CD4-positive, alpha-beta T cell treated with Interleukin-12 subunit alpha and Interleukin-12 subunit beta, for 1 hour (primary cell): Measurements from ENCODE around the gene ADCY10.
"Not testable (repeated sequence)": the region's sequence is repeated elsewhere in the genome, so short reads cannot be mapped to it uniquely, and the experiment has no call there.

Source experiments
- DNase-seq: peaks from one replicate; pipeline ENCODE4 v3.0.0-alpha.2; 2020

The ADCY10 gene

GRCh38 chr1:167927046-167927754, 13.3 kb upstream of the ADCY10 start:
- no peak for DNase-seq

DNA sequence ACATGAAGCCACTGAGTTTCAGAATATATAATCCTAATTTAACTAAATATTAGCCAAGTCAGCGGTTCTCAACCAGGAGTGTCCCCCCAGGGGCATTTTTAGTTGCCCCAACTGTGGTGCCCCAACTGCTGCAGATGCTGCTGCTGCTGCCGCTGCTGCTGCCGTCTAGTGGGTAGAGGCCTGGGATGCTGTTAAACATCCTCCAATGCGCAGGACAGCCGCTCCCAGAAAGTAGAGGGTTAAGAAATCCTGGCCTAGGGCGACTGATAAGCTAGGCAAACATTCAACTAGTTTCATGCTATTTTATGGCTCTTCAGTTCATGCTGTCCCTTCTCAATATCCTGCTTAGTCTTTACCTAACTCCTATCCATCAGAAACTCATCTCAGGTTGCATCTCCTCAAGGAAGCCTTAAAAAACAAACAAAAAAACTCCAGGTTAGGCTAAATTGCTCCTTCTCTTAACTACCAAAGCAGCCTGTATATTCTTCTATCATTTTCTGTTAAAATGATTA, 12.6 kb upstream of the ADCY10 start:
- DNase-seq, result no peak

- no peak for DNase-seq
These were observed 10.8 kb upstream of the ADCY10 start for GRCh38 chr1:167924543-167925231.

GRCh38 chr1:167924102-167924501, 10.2 kb upstream of the ADCY10 start:
- DNase-seq, result no peak

GRCh38 chr1:167923324-167924056, 9.6 kb upstream of the ADCY10 start:
- no peak for DNase-seq

GRCh38 chr1:167922611-167923074, 8.7 kb upstream of the ADCY10 start:
- no peak for DNase-seq

GRCh38 chr1:167922023-167922422, 8.1 kb upstream of the ADCY10 start:
- no peak for DNase-seq

DNA sequence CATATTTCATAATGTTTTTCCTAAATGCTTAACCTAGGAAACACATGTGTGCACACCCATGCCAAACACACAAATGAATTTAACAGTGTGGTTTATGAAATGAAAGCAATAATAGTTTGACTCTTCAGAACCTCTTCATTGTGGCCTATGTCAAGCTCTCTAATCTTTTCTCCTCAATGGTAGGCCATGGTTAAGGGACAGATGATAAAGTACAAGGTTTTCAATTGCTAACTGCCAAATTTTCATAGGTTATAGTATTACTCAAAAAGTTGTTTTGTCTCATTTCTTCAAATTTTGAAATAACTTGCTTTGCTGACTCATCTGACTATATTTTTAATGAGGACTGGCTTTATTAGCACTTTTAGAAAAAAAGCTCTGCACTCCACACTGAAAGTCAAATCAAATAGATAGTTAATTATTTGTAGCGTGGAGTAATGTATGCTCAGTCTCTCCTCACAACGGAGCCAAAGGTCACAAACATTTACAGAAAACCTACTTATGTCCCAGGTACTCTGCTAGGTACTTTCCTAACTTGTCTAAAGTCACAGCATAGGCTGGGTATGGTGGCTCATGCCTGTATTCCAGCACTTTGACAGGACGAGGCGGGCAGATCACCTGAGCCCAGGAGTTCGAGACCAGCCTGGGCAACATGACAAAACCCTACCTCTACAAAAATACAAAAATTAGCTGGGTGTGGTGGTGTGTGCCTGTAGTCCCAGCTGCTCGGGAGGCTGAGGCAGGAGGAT, 3.0 kb upstream of the ADCY10 start:
- DNase-seq, result no peak

DNA sequence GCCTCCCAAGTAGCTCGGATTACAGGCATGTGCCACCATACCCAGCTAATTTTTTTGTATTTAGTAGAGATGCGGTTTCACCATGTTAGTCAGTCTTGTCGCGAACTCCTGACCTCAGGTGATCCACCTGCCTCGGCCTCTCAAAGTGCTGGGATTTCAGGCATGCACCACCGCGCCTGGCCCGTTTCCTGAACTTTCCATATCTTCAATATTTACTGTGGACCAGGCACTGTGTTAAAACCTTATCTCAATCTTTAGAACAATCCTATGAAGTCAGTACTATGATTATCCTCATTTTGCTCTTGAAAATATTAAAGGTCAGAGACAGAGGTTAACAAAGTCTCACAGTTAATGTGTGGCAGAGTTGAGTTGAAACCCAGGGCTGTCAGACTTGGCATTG, 1.6 kb upstream of the ADCY10 start:
- no peak for DNase-seq

GRCh38 chr1:167912294-167912693, 1.6 kb downstream of the ADCY10 start:
- DNase-seq, result no peak

GRCh38 chr1:167911413-167911812, 2.5 kb downstream of the ADCY10 start:
- no peak for DNase-seq

GRCh38 chr1:167910530-167910929, 3.4 kb downstream of the ADCY10 start:
- DNase-seq, result no peak

GRCh38 chr1:167909691-167910180, 4.2 kb downstream of the ADCY10 start:
- DNase-seq, result no peak

- DNase-seq, result no peak
These were observed 8.3 kb downstream of the ADCY10 start for GRCh38 chr1:167905671-167906070.

GRCh38 chr1:167905182-167905581, 8.8 kb downstream of the ADCY10 start:
- DNase-seq, result no peak

DNA sequence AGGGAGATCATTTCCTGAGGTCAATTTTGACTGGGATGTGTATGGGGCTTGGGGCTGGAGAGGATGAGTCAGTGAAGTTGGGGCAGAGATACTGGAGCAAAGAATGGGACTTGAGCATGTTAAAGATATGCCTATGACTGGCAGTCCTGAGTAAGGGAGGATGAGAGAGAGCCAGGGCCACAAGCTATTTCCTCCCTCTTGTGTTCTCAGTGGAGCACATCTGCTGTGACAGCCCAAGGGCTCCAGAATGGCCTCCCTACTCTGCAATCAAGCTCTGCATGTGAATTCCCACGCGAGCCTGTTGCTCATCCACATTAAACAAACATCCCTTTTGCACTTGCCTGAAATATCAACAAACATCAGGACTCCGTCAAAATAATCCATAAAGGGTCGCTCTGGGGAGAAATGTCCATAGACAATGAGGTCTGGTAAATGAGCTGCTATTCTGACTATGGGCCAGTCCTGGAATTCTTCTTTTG, 9.2 kb downstream of the ADCY10 start:
- no peak for DNase-seq

- no peak for DNase-seq
These were observed 13.0 kb downstream of the ADCY10 start for GRCh38 chr1:167900907-167901306.

DNA sequence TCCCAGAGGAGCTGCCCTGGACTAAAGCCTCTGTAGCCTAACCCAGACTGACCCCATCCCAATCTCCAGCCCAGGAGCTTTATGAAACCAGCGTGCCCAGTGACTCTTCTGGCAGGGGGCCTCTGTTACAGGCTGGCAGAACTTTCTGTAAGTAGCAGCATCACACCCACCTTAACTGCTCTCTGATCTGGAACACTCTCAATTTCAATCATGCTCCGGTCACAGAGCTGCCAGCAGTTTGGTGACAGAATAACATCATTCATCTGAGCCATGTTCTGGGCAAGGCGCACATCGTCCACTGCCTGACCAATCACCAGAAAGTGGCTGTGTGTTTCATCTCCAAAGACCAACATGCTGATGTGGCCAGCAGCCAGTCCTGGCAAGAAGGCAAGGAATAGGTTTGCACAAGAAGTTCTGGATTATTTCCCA, 14.7 kb downstream of the ADCY10 start:
- DNase-seq, result no peak

DNA sequence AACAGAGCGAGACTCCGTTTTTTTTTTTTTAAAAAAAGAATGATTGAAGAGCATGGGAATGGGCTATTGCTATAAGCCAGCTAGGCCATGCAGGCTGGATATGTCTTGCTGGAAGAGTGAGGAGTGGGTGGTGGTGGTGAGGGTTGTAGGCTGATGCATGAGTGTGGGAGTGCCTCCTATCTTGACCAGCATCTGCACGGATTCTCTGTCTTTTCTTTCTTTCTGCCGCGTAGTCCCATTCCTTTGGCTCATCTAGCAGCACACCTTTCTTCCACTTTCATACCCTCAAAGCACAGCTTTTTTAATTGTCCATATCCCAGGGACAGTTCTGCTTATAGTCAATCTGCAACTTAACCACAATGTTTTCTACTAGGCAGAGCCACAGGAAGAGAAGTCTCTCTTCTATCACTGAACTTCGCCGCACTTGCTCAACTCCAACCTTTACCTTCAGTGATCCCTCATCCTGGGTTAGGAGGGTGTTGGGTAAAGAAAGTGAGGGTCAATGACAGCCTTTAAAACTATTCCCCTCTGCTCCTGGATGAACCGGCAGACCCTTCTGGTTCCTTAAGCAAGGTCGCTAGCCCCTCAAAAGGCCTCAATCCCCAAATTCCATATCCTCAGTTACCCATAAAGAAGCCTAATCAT, 15.2 kb downstream of the ADCY10 start:
- no peak for DNase-seq

- DNase-seq, result no peak
These were observed 20.1 kb downstream of the ADCY10 start for GRCh38 chr1:167893798-167894197.

- DNase-seq, result no peak
These were observed 23.5 kb downstream of the ADCY10 start for GRCh38 chr1:167890400-167890799.

- not testable (repeated sequence) for DNase-seq
These were observed 26.7 kb downstream of the ADCY10 start for GRCh38 chr1:167887187-167887586.
